ENCODE data around the gene LDHD.
A peak's percentile ranks its signal among the peaks of the same experiment; 100 is the strongest.

Gene LDHD

DNA sequence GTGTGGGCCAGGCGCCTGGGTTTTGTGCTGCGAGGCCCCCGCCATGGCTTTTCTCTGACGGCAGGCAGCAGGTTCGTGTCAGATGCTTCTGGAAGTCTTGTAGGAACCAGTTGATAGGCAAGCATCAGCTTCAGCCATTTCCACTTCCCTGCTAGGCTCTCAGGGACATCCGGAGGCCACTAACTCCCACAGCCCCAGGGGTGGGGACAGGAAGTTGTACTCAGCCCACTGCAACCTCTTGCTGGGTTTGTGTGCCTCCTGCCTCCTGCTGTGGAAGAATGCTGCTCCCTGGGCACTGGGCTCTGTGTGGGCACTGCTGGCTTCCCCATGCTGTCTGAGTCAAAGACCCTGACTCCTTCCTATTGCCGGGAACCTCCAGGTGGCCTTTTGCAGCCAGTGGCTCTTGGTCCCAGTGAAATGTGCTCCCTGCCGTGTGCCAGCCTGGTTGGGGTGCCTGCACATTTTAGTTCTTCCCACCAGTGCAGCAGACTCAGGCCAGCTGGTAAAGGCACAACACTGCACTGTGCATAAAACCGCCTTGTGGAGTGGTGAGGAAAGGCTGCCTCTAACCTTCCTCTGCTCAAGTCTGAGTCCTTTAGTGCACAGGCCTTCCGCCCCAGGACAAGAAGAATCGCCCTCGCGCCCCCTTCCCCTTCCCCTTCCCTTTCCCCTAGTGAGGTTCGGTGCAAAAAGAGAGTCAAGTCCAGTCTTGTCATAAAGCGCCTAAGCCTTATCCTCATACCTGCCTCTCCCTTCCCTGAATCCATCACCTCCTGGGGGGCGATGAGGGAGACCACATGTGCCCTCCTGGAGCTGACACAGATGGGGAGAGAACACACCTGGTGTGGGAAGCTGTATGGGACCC is 16.6 kb downstream of the LDHD start:
- TF ChIP-seq, protein P1, sequence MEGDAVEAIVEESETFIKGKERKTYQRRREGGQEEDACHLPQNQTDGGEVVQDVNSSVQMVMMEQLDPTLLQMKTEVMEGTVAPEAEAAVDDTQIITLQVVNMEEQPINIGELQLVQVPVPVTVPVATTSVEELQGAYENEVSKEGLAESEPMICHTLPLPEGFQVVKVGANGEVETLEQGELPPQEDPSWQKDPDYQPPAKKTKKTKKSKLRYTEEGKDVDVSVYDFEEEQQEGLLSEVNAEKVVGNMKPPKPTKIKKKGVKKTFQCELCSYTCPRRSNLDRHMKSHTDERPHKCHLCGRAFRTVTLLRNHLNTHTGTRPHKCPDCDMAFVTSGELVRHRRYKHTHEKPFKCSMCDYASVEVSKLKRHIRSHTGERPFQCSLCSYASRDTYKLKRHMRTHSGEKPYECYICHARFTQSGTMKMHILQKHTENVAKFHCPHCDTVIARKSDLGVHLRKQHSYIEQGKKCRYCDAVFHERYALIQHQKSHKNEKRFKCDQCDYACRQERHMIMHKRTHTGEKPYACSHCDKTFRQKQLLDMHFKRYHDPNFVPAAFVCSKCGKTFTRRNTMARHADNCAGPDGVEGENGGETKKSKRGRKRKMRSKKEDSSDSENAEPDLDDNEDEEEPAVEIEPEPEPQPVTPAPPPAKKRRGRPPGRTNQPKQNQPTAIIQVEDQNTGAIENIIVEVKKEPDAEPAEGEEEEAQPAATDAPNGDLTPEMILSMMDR (IDR thresholded peaks at IDR 0.05; ENCODE audit: low read length, missing control alignments): no peak
- no peak overlapping the region for H3K4me3 ChIP-seq (replicated peaks; ENCODE audit: low read depth, low read length)
- DNase-seq (ENCODE audit: low read depth): no peak

DNA sequence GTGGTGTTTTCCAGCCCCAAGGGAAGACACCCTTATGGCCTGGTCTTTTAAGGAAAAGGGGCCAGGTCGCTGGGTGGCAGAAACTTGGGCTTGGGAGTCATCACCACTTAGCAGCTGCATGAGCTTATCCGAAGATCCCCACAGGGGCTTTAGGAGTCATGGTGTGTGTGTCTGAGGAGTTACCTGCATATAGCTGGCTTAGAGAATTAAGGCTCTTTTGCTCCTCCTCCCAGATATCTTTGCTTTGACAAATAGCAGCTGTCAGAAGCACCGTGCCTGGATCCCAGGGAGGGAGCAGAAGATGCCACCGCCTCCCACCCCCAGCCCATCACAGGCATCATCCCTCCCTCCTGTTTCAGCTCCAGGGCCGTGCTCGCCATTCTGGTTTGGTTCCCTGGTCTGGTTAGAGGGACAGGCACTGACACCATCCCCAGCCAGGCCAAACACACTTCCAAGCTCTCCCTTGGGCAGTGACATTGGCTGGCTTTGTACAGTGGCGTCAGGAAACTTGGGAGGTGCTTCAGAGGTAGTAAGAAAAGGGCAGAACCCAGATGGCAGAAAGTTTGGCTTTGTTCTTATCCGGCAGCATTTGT is 17.4 kb downstream of the LDHD start:
- TF ChIP-seq, protein P1 (IDR thresholded peaks at IDR 0.05; ENCODE audit: low read length, missing control alignments): no peak
- H3K4me3 ChIP-seq (replicated peaks; ENCODE audit: low read depth, low read length): no peak overlapping the region
- no peak for DNase-seq (ENCODE audit: low read depth)

DNA sequence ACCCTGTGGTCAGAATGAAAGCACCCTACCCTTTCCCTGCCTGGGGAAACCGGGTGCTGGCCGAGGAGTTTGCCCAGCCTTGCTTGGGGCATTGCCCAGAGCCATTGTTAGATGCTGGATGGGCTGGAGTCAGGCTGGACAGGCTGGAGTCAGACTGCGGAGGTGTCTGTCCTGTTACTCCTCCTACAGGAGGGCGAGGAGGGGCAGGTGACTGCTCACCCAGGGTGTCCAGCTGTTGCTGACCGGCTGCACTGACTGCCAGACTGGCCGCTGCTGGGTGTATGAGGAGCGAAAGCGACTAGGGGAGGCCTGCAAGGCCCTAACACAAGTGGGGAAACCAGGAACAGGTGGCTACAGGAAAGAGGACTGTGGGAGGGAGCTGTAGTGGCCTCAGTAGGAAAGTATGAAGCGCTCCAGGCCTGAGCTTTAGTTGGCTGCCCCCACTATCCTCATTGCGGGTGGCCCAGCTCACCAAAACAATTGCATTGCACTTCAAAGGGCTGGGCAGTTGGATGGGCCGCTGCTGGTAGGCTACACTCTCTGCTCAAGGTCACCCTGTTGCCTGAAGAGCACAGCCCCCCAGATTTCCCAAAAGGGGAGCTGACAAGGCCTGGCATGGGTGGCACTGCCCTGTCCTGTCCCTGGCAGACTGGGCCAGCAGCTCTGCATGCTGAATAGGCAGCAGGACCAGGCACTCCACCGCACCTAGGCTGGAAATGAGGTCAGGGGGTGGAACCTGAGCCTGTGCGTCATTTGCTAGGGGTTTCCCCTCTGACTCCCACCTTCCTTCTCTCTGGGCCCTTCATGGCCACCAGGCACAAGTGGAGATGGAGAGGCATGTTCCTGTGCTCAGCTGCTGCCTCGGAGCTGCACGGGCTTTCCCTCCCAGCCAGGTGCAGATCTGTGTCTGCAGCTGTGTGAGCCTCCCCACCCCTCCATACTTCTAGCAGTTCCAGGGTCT is 18.4 kb downstream of the LDHD start:
- TF ChIP-seq, protein P1 (IDR thresholded peaks at IDR 0.05; ENCODE audit: low read length, missing control alignments): no peak
- DNase-seq (ENCODE audit: low read depth): no peak
- no peak overlapping the region for H3K4me3 ChIP-seq (replicated peaks; ENCODE audit: low read depth, low read length)

DNA sequence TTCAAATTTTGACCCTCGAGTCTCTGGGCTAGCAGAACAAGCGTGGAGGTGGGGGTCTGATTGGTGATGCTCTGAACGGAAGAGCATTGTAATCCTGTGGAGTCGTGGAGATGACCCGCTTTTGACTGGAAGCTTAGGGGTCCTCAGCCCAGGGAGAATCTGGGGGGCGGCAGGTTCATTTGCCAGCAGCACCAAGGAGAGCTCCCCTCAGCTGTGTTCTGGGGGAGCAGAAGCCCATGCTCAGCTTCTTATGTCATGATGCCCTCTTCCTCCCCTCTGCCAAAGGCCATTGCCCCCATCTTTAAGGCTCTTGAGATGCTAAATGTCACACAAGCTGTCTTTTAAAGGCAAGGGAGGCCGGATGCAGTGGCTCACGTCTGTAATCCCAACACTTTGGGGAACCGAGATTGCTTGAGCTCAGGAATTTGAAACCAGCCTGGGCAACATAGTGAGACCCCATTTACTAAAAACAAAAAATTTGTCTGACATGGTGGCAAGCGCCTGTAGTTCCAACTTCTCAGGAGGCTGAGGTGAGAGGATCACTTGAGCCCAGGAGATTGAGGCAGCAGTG is 19.3 kb downstream of the LDHD start:
- TF ChIP-seq, protein P1 (IDR thresholded peaks at IDR 0.05; ENCODE audit: low read length, missing control alignments): no peak
- H3K4me3 ChIP-seq (replicated peaks; ENCODE audit: low read depth, low read length): no peak overlapping the region
- no peak for DNase-seq (ENCODE audit: low read depth)

DNA sequence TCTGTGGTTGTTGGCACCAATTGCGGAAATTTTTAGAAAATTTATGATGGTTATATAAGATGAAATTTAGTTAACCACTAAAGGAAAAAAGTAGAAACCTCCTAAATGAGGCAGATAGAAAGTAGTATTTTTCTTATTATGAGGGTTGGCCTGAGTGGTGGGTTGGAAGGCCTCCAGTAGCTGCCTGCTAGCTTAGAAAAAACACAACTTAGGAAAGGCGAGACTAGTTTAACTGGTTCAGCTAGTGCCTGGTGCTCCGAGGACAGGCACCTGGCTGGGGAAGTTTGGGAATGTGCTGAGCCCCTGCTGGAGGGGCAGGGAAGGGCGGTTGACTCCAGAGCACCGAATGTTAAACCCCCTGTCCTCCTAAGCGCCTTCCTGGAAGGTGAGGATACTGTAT is 19.9 kb downstream of the LDHD start:
- TF ChIP-seq, protein P1 (IDR thresholded peaks at IDR 0.05; ENCODE audit: low read length, missing control alignments): peak; percentile 29
- DNase-seq (ENCODE audit: low read depth): no peak
- H3K4me3 ChIP-seq (replicated peaks; ENCODE audit: low read depth, low read length): no peak overlapping the region

DNA sequence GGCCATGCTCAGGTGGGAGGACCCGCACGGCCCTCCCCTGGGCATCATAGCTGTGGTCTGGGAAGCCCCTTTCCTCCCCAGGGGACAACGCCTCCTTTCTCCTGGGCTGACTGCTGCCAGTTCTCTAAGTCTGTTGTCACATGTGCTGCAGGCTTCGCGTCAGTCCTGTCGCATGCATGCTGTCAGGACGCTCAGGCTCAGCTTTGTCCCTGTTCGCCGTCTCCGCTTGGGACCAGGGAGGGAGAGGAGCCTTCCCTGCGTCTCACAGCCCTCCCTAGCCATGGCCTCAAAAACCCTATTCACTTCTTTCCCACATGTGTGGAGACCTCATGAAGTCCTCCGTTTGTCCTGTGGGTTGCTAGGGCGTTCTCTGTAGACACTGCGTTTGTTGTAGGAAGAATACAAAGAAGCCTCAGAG is 21.4 kb downstream of the LDHD start:
- TF ChIP-seq, protein P1 (IDR thresholded peaks at IDR 0.05; ENCODE audit: low read length, missing control alignments): no peak
- DNase-seq (ENCODE audit: low read depth): no peak
- no peak overlapping the region for H3K4me3 ChIP-seq (replicated peaks; ENCODE audit: low read depth, low read length)
